Measurements from ENCODE around the gene PCBP3.
"Not testable (repeated sequence)": the region's sequence is repeated elsewhere in the genome, so short reads cannot be mapped to it uniquely, and the experiment has no call there.

PCBP3 gene

GRCh38 chr21:45872471-45872870, 228.9 kb downstream of the PCBP3 start:
- in situ Hi-C loops (cut with MboI; ENCODE audit: low pct_unique_long_range_greater_than_20kb, low sequenced_read_pairs): no loop called here
- no peak for DNase-seq

GRCh38 chr21:45872902-45873301, 229.4 kb downstream of the PCBP3 start:
- no peak for DNase-seq
- in situ Hi-C loops (cut with MboI; ENCODE audit: low pct_unique_long_range_greater_than_20kb, low sequenced_read_pairs): no loop called here

DNA sequence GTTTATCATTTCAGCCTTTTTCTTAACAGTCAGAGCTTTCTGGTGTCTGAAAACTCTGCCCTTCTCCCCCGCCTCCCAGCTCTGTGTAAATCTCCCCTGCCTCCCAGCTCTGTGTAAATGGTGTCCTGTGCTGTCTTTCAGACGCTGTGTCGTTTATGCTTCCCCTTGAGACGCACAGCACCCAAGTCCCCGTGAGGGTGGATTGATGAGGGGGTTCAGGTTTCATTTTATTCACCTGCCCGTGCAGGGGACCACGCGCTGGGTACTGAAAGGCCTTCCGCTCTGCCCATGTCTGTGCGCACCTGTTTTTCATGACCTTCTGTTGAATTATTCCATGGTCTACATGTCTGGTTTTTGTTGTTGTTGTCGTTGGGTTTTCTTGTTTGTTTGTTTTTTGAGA, 229.9 kb downstream of the PCBP3 start:
- DNase-seq: no peak
- in situ Hi-C loops (cut with MboI; ENCODE audit: low pct_unique_long_range_greater_than_20kb, low sequenced_read_pairs): no loop called here

DNA sequence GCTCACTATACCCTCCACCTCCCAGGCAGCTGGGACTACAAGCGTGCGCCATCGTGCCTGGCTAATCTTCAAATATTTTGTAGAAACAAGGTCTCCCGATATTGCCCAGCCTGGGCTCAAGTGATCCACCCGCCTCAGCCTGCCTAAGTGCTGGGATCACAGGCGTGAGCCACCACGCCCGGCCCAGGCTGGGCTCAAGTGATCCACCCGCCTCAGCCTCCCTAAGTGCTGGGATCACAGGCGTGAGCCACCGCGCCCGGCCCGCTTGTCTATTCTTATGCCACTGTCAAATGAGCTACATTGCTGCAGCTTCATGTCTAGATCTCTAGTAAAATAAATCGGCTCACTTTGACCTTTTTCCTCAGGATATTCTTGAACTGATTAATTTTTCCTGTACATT, 230.3 kb downstream of the PCBP3 start:
- in situ Hi-C loops (cut with MboI; ENCODE audit: low pct_unique_long_range_greater_than_20kb, low sequenced_read_pairs): no loop called here
- no peak for DNase-seq

DNA sequence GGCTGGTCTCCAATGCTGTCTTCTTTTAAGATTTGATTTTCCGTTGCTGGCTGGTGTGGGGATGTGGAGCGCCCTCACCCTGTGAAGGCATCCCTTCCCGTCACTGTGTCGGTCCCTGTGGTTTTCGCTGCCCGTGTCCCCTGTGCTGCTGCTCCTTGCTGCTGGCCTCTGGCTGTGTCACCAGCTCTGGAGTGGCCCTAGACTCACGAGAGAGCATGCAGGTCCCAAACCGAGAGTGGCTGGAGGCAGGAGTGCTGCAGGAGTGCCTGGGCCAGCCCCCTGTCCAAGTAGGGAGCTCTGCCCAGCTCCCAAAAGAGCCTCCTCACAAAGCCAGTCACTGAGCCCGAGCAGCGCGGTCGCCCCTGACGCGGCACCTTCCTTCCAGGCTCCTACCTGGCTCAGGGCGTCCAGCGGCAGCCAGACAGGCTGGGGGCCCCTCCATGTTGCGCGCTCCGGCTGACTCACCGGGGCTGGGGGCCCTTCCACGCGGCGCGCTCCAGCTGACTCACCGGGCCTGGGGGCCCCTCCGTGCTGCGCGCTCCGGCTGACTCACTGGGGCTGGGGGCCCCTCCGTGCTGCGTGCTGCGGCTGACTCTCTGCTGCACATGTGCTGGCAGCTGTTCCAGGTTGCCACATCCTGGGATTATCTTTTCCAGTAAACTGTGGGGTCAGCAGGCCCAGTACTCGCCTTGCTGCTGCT, 231.3 kb downstream of the PCBP3 start:
- in situ Hi-C loops (cut with MboI; ENCODE audit: low pct_unique_long_range_greater_than_20kb, low sequenced_read_pairs): no loop called here
- no peak for DNase-seq

DNA sequence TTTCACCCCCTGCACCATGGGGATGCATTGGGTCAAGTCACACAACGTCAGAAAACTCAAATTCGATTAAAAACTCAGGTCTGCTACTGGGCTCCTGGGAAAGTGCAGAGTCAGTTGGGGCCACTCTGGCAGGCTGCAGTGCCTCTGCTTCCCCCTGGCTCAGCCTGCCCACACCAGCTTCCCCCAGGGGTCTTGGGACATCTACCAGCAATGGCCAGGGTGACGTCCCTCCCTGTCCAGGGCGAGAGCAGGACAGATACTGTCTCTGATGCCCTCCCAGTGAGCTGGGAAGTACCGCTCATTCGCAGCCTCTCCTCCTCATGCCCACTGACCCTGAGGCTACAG, 231.9 kb downstream of the PCBP3 start:
- in situ Hi-C loops (cut with MboI; ENCODE audit: low pct_unique_long_range_greater_than_20kb, low sequenced_read_pairs): no loop called here
- DNase-seq: no peak

DNA sequence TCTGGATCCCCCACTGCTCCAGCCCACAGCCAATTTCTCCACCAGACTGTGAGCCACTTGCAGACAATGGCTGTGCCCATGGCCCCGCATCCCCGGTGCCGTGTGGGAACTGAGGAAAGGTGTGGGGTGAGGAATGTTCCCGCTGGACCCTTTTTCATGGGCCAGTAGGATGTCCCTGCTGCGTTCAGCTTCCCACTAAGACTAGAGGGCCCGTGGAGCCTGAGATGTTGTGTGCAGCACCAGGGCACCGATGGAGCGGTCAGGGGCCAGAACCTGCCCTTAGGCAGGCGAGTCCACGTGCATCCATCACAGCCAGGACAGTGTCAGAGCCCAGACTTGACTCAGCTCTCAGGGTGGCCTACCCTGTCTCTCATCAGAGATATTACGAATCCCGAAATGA, 232.4 kb downstream of the PCBP3 start:
- in situ Hi-C loops (cut with MboI; ENCODE audit: low pct_unique_long_range_greater_than_20kb, low sequenced_read_pairs): no loop called here

GRCh38 chr21:45876381-45877170, 233.1 kb downstream of the PCBP3 start:
- in situ Hi-C loops (cut with MboI; ENCODE audit: low pct_unique_long_range_greater_than_20kb, low sequenced_read_pairs): no loop called here
- no peak for DNase-seq

More for the DNA sequence above, 232.4 kb downstream of the PCBP3 start:
- DNase-seq: no peak

DNA sequence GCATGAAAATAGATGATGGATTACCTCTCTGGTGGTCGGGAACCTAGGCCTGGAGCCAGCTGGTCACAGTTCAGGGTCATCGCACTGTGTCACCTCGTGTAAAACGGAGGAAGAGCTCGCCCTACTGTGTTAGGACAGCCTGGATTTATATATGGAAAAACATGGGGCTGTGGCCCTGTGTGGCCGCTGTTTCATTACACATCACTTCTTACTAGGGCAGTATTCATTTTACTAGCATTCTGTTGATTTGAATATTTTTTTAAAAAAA, 233.6 kb downstream of the PCBP3 start:
- in situ Hi-C loops (cut with MboI; ENCODE audit: low pct_unique_long_range_greater_than_20kb, low sequenced_read_pairs): no loop called here
- DNase-seq: no peak

DNA sequence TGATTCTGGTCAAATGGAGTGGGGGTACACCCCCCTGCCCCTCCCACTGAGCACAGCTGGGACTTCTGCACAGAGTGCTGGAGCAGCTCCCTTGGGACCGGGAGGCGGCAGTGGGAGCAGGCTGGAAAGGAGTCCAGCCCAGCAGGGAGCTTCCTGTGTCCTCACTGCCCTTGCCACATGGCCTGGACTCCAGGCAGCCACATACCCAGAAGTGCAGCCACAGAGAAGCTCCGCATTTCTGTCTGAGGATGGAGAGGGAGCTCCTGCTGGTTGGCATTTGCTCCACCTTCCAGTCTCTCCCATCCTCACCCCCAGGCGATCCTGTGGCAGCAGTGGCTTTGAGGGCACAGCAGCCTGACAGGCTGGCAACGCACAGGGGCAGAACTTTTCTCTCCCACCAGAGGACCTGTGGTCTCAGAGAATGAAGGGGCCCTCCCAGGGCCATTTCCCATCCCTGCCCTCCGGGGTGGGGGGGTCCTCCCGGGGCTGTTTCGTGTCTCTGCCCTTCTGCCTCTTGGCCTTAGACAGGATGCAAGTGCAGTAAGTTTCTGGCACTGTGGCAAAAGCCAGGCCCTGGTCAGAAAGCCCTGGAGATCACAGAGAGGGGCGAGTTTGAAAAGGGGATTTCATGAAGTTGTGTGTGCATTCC, 234.4 kb downstream of the PCBP3 start:
- in situ Hi-C loops (cut with MboI; ENCODE audit: low pct_unique_long_range_greater_than_20kb, low sequenced_read_pairs): no loop called here
- DNase-seq: no peak

DNA sequence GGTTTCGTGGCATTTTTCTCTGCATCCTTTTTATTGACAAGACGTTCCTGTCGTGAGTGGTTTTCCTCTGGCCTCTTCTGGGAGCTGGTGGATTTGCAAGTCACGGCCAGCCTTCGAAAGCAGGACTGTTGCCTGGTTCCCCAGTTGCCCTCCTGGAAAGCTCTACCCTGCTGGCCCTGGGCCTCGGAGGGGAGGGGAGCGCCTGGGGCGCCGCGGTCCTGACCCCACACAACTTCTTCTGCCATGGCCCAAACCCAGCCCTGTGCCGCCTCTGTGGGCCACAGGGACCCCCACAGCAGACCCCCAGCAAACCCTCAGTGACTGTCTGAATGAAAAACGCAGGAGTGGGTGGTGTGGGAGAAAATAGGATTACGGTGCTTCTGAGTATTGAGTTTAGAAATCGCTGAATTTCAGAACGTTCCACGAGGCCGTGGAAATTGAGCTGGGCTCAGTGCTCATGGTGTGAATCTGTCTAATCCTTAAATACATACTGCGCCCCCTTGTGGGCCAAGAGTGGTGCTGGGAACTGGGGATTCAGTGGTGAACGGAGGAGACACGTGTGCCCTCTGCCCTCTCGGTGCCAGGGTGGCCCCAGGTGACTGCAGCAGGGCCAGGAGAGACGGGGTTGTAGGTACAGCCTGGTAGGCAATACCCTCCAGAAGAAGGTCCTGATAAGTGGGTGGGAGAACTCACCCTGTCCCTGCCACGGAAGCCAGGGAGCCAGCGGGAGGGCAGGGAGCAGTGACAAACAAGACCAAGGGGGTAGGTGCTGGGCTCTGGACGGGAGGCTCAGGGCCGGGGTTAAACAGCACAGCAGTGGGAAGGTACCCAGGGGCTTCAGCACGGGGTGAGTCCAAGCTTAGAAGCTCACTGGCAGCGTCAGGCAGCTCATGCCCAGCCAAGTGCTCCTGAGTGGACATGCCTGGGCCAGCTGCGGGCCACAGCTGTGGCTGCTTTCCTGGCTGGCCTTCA, 236.9 kb downstream of the PCBP3 start:
- peak; percentile 73 for DNase-seq
- in situ Hi-C loops (cut with MboI; ENCODE audit: low pct_unique_long_range_greater_than_20kb, low sequenced_read_pairs): no loop called here

DNA sequence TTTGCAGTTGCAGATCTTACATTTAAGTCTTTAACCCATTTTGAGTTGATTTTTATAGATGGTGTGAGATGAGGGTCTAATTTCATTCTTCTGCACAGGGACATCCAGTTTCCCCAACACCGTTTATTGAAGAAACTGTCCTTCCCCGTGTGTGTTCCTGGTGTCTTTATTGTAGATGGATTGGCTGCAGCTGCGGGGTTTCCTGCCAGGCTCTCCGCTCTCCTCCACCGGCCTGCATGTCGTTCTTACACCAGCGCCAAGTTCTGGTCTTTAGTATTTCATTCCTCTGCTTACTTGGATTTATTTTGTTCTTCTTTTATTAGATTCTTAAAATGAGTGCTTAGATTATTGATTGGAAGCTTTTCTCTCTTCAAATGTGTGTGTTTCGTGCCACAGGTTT, 239.1 kb downstream of the PCBP3 start:
- in situ Hi-C loops (cut with MboI; ENCODE audit: low pct_unique_long_range_greater_than_20kb, low sequenced_read_pairs): no loop called here
- DNase-seq: no peak

DNA sequence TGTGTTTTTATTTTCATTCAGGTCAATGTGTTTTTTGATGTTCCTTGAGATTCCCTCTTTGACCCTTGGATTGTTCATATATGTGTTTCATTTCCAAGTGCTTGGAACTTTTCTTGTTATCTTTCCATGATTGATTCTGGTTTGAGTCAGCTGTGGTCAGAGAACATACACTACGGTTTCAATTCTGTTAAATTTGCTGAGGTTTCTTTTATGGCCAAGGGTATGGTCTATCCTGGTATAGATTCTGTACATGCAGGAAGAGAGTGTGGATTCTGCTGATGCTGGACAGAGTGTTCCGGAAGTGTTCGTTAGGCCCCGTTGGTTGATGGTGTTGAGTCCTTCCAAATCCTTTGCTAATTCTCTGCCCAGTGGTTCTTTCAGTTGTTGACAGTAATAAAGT, 239.6 kb downstream of the PCBP3 start:
- in situ Hi-C loops (cut with MboI; ENCODE audit: low pct_unique_long_range_greater_than_20kb, low sequenced_read_pairs): no loop called here

GRCh38 chr21:45885597-45885929, 242.0 kb downstream of the PCBP3 start:
- no peak for DNase-seq
- in situ Hi-C loops (cut with MboI; ENCODE audit: low pct_unique_long_range_greater_than_20kb, low sequenced_read_pairs): no loop called here

More for the DNA sequence above, 239.6 kb downstream of the PCBP3 start:
- no peak for DNase-seq

DNA sequence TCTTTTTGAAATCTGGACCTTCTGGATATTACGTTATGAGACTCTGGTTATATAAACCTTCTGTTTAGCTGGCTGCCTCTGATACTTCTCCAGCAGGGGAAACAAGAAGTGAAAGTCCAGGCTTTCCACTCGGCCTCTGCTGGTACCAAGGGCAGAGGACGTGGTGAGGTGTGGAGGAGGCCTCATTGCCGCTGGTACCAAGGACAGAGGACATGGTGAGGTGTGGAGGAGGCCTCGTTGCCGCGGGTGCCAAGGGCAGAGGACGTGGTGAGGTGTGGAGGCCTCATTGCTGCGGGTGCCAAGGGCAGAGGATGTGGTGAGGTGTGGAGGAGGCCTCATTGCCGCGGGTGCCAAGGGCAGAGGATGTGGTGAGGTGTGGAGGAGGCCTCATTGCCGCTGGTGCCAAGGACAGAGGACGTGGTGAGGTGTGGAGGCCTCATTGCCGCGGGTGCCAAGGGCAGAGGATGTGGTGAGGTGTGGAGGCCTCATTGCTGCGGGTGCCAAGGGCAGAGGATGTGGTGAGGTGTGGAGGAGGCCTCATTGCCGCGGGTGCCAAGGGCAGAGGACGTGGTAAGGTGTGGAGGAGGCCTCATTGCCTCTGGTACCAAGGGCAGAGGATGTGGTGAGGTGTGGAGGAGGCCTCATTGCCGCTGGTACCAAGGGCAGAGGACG, 242.5 kb downstream of the PCBP3 start:
- not testable (repeated sequence) for DNase-seq

GRCh38 chr21:45886610-45887026, 243.1 kb downstream of the PCBP3 start:
- in situ Hi-C loops (cut with MboI; ENCODE audit: low pct_unique_long_range_greater_than_20kb, low sequenced_read_pairs): no loop called here
- no peak for DNase-seq

More for the DNA sequence above, 242.5 kb downstream of the PCBP3 start:
- in situ Hi-C loops (cut with MboI; ENCODE audit: low pct_unique_long_range_greater_than_20kb, low sequenced_read_pairs): not testable (repeated sequence)

DNA sequence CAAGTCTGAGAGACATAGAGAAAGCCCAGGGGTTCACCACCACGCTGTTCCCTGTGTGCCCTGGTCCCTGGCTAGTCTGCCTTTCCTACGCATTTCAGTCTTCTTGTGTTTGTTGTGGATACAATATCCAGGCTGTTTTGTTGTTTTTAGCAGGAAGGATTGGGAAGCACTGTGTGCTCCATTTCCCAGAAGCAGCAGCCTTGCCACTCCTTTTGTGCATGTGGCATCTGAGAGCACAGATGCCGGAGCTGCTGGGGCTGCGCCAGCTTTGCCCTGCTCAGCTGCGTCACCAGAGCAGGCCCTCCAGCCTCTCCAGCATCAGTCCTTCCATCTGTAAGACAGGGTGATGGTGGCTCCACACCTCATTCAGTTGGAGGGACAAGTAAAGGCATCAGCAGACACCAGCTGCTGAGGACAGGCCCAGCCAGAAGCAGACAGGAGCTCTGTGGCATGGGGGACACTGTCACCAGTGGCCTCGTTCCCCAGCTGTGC, 243.6 kb downstream of the PCBP3 start:
- in situ Hi-C loops (cut with MboI; ENCODE audit: low pct_unique_long_range_greater_than_20kb, low sequenced_read_pairs): no loop called here
- DNase-seq: no peak

DNA sequence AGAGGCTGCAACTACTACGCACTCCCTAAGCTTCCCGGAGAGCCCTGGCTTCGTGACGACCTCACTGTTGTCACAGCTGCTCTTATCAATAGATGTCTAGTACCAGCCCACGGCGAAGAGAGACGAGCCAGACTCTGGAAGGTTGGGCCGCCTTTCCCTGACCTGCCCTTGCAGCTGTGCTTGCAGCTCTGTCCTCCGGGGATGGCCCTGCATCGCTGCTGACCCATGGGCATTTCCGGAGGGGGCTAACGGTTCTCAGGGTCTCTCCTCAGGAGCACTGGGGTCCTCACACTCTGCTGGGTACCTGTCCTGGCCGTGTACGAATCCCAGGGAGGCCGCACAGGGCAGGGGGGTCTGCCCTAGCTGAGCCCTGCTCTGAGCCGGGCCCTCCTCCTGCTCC, 244.3 kb downstream of the PCBP3 start:
- DNase-seq: no peak
- in situ Hi-C loops (cut with MboI; ENCODE audit: low pct_unique_long_range_greater_than_20kb, low sequenced_read_pairs): no loop called here

All from KBM-7 (cell line).